ENCODE data around the gene C2CD4B.

Gene C2CD4B, protein sequence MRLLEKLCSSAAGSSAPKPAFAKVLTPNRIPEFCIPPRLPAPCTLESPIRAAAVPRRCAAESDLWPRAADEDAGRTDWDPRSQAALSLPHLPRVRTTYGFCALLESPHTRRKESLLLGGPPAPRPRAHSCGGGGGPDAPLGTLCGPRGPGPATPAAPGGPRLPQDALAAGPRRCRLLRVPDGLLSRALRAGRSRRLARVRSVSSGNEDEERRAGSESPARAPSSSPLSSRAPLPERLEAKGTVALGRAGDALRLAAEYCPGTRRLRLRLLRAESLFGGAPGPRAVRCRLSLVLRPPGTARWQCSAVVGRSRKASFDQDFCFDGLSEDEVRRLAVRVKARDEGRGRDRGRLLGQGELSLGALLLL
- total RNA-seq, result 0 to 0.43 (median 0.06) reads per million in 9 experiments

DNA sequence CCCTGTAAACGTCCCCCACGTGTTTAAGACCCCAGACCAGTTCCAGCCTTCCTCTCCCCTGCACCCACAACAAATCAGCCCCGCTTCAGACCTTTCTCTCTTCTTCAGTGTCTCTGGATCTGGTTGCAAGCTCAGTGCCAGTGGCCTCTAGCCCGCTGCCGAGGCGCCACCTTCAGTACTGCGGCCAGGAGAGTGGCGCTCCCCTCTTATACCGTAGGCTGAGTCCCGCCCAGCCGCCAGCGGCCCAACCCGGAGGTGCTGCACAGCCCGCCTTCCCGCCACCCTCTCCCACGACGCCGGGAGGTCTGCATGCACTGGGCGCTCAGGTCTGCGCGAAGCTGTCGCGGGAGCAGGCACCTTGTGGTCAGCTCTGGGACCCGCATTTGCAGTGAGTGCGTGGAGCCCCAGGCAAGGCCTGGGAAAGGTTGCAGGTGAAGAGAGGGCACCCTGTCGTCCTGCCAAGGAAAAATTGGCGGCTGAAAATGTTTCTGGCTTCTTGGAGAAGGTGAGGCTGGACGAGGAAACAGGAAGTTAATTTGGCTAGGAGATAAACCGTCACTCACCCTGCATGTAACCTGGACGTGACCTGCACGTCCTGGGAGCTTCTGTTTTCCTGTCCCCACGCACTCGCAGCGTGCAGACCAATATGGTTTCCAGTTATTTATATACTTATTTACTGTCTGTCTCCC is at the start of gene C2CD4B:
TSS of gene C2CD4B (minus strand) at position 182 of the 689 bp plus-strand sequence. CDS start 301 bp downstream, outside the sequence.
- ATAC-seq (replicated peaks) (peak; percentile 75), DNase-seq (peak in 2 of 3 experiments; percentile 4 to 10)
- H3K4me1 Mint-ChIP-seq (ENCODE audit: low read depth in 2 of 2), result peaks cover 7% of the 10 kb centered on the region in 2 donors
- peak within 1 kb of the TSS; percentile 58 to 86 for H3K4me3 Mint-ChIP-seq
- peaks cover 54 to 64% of the 10 kb centered on the region in 2 donors for H3K27me3 Mint-ChIP-seq
- no peaks in the 10 kb centered on the region for H3K9me3 Mint-ChIP-seq
- no peak within 1 kb of the TSS for H3K27ac Mint-ChIP-seq
- H3K36me3 Mint-ChIP-seq (ENCODE audit: insufficient read depth), result no peaks in the 10 kb centered on the region

- Mint-ChIP-seq H3K4me1 (ENCODE audit: low read depth in 2 of 2) (peaks cover 0 to 6% of the 10 kb centered on the region in 2 donors), H3K27ac (peak overlapping the region in 1 of 2 donors; percentile 57), H3K36me3 (ENCODE audit: insufficient read depth) (peaks cover 2% of the 10 kb centered on the region), H3K4me3 (no peak overlapping the region), H3K9me3 (peaks cover 3 to 15% of the 10 kb centered on the region in 2 donors), H3K27me3 (peaks cover 20 to 22% of the 10 kb centered on the region in 2 donors)
- no peak for DNase-seq
- ATAC-seq (replicated peaks), result peak; percentile 57
Observed at GRCh38 chr15:62212741-62213140, 47.7 kb upstream of the C2CD4B start.

DNA sequence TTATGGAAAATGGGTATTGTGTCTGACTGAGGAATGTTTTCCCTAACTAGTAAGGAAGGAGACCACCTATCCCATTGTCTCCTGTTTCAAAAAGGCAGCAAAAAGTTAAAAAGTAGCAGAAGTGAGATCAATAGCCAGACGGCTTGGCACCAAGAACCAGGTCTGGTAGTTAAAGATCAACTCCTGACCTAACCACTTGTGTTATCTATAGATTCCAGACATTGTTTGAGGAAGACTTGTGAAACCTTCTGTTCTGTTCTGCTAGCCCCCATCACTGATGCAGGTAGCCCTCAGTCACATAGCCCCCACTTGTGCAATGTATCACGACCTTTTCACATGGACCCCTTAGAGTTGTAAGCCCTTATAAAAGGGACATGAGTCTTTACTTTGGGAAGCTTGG is 46.3 kb upstream of the C2CD4B start:
- no peaks in the 10 kb centered on the region for H3K36me3 Mint-ChIP-seq (ENCODE audit: insufficient read depth)

DNA sequence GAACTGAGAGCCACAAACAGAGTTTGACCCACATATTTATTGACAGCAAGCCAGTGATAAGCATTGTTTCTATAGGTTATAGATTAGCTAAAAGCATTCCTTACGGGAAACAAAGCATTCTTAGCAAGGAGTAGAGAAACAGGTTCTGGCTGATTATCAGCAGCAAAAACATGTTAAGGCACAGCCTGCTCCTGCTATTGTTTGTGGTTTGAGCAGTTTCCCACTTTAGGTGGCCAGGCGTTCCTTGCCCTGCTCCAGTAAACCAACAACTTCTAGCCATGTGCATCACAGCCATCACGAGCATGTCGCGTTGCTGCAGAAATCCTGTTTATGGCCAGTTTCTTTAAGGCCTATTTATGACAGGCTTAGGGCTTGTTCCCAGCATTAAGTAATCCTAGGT is 44.7 kb upstream of the C2CD4B start:
- no peak overlapping the region for H3K27ac Mint-ChIP-seq
- H3K4me1 Mint-ChIP-seq (ENCODE audit: low read depth in 2 of 2), result peaks cover 0 to 6% of the 10 kb centered on the region in 2 donors
- H3K27me3 Mint-ChIP-seq, result peaks cover 39% of the 10 kb centered on the region in 2 donors
- no peaks in the 10 kb centered on the region for H3K36me3 Mint-ChIP-seq (ENCODE audit: insufficient read depth)
- no peaks in the 10 kb centered on the region for H3K9me3 Mint-ChIP-seq
- DNase-seq, result no peak
- no peak for ATAC-seq (replicated peaks)
- no peak overlapping the region for H3K4me3 Mint-ChIP-seq

More for the DNA sequence above, 46.3 kb upstream of the C2CD4B start:
- Mint-ChIP-seq H3K4me3 (no peak overlapping the region), H3K27me3 (peaks cover 23 to 28% of the 10 kb centered on the region in 2 donors), H3K9me3 (peaks cover 0 to 9% of the 10 kb centered on the region in 2 donors), H3K4me1 (ENCODE audit: low read depth in 2 of 2) (peaks cover 0 to 6% of the 10 kb centered on the region in 2 donors), H3K27ac (no peak overlapping the region)
- ATAC-seq (replicated peaks) (no peak), DNase-seq (no peak)

DNA sequence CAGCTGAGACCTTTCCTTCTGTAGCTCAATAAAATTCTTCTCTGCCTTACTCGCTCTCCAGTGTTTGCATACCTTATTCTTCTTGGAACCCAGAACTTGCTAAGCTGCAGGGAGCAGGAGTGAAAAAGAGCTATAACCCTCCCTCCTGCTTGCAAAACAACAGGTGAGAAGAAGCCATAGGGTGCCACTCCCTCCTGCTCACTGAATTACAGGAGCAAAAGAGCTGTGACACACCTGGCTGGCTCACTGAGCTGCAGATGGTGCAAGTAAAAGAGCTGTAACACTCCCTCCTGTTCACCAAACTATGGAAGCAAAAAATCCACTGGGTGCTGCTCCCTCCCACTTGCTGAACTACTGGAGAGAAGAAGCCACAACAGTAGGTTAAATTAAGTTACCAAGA is 44.2 kb upstream of the C2CD4B start:
- H3K27ac Mint-ChIP-seq, result no peak overlapping the region
- H3K9me3 Mint-ChIP-seq, result no peaks in the 10 kb centered on the region
- no peaks in the 10 kb centered on the region for H3K36me3 Mint-ChIP-seq (ENCODE audit: insufficient read depth)
- ATAC-seq (replicated peaks), result no peak
- DNase-seq, result no peak
- peaks cover 0 to 6% of the 10 kb centered on the region in 2 donors for H3K4me1 Mint-ChIP-seq (ENCODE audit: low read depth in 2 of 2)
- H3K27me3 Mint-ChIP-seq, result peaks cover 42 to 43% of the 10 kb centered on the region in 2 donors
- no peak overlapping the region for H3K4me3 Mint-ChIP-seq

DNA sequence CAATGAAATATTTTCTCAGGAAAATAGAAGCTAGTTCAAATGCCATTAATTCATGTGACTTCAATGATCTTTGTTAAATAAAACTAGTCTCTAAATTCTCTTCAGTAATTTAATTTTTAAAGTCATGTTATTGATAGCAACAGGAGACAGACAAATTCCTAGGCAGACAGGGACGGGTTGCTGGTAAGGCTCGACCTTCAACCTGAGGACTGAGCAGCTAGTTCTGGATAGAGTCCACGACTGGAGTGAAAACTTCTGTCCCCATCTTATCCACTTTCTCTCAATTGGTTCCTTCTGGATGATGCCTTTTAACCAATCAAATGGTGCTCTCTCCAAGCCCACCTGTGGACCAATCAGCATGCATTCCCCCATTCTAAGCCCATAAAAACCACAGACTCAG is 43.8 kb upstream of the C2CD4B start:
- Mint-ChIP-seq H3K4me1 (ENCODE audit: low read depth in 2 of 2) (peaks cover 0 to 6% of the 10 kb centered on the region in 2 donors), H3K27me3 (peaks cover 42 to 44% of the 10 kb centered on the region in 2 donors), H3K4me3 (no peak overlapping the region), H3K9me3 (no peaks in the 10 kb centered on the region), H3K36me3 (ENCODE audit: insufficient read depth) (no peaks in the 10 kb centered on the region), H3K27ac (no peak overlapping the region)
- no peak for DNase-seq
- no peak for ATAC-seq (replicated peaks)

DNA sequence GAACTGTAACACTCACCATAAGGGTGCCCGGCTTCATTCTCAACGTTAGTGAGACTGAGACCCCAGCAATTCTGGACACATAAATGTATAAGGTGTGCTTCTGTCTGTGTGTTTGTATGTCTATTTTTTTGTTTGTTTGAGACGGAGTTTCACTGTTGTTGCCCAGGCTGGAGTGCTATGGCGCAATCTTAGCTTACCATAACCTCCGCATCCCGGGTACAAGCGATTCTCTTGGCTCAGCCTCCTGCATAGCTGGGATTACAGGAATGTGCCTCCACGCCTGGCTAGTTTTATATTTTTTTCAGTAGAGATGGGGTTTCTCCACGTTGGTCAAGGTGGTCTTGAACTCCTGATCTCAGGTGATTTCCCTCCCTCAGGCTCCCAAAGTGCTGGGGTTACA is 43.3 kb upstream of the C2CD4B start:
- peaks cover 42 to 48% of the 10 kb centered on the region in 2 donors for H3K27me3 Mint-ChIP-seq
- no peak for DNase-seq
- peaks cover 0 to 6% of the 10 kb centered on the region in 2 donors for H3K4me1 Mint-ChIP-seq (ENCODE audit: low read depth in 2 of 2)
- H3K4me3 Mint-ChIP-seq, result no peak overlapping the region
- no peaks in the 10 kb centered on the region for H3K9me3 Mint-ChIP-seq
- no peak overlapping the region for H3K27ac Mint-ChIP-seq
- ATAC-seq (replicated peaks), result no peak
- H3K36me3 Mint-ChIP-seq (ENCODE audit: insufficient read depth), result no peaks in the 10 kb centered on the region

- Mint-ChIP-seq H3K27ac (no peak overlapping the region), H3K4me3 (no peak overlapping the region)
Observed at GRCh38 chr15:62190675-62191074, 25.6 kb upstream of the C2CD4B start.

GRCh38 chr15:62190274-62190673 is 25.2 kb upstream of the C2CD4B start:
- no peaks in the 10 kb centered on the region for H3K9me3 Mint-ChIP-seq

More at GRCh38 chr15:62190675-62191074, 25.6 kb upstream of the C2CD4B start:
- H3K36me3 Mint-ChIP-seq (ENCODE audit: insufficient read depth), result no peaks in the 10 kb centered on the region
- no peaks in the 10 kb centered on the region for H3K9me3 Mint-ChIP-seq
- peaks cover 29 to 42% of the 10 kb centered on the region in 2 donors for H3K27me3 Mint-ChIP-seq
- no peaks in the 10 kb centered on the region for H3K4me1 Mint-ChIP-seq (ENCODE audit: low read depth in 2 of 2)
- ATAC-seq (replicated peaks), result no peak
- no peak for DNase-seq

GRCh38 chr15:62188744-62189143 is 23.7 kb upstream of the C2CD4B start:
- no peak for DNase-seq
- no peaks in the 10 kb centered on the region for H3K4me1 Mint-ChIP-seq (ENCODE audit: low read depth in 2 of 2)
- peaks cover 31 to 32% of the 10 kb centered on the region in 2 donors for H3K27me3 Mint-ChIP-seq

More at GRCh38 chr15:62190274-62190673, 25.2 kb upstream of the C2CD4B start:
- DNase-seq (no peak), ATAC-seq (replicated peaks) (no peak)
- Mint-ChIP-seq H3K36me3 (ENCODE audit: insufficient read depth) (no peaks in the 10 kb centered on the region), H3K27me3 (peaks cover 28 to 40% of the 10 kb centered on the region in 2 donors), H3K27ac (no peak overlapping the region), H3K4me3 (no peak overlapping the region), H3K4me1 (ENCODE audit: low read depth in 2 of 2) (no peaks in the 10 kb centered on the region)

GRCh38 chr15:62187910-62188309 is 22.8 kb upstream of the C2CD4B start:
- H3K9me3 Mint-ChIP-seq, result no peaks in the 10 kb centered on the region
- peaks cover 24 to 25% of the 10 kb centered on the region in 2 donors for H3K27me3 Mint-ChIP-seq
- no peak overlapping the region for H3K4me3 Mint-ChIP-seq
- ATAC-seq (replicated peaks), result no peak
- H3K27ac Mint-ChIP-seq, result no peak overlapping the region
- no peaks in the 10 kb centered on the region for H3K36me3 Mint-ChIP-seq (ENCODE audit: insufficient read depth)
- no peak for DNase-seq
- no peaks in the 10 kb centered on the region for H3K4me1 Mint-ChIP-seq (ENCODE audit: low read depth in 2 of 2)

More at GRCh38 chr15:62188744-62189143, 23.7 kb upstream of the C2CD4B start:
- Mint-ChIP-seq H3K36me3 (ENCODE audit: insufficient read depth) (no peaks in the 10 kb centered on the region), H3K4me3 (no peak overlapping the region), H3K9me3 (no peaks in the 10 kb centered on the region), H3K27ac (no peak overlapping the region)
- no peak for ATAC-seq (replicated peaks)

GRCh38 chr15:62187425-62187824 is 22.3 kb upstream of the C2CD4B start:
- ATAC-seq (replicated peaks), result no peak
- Mint-ChIP-seq H3K27me3 (peaks cover 19 to 22% of the 10 kb centered on the region in 2 donors), H3K9me3 (no peaks in the 10 kb centered on the region), H3K36me3 (ENCODE audit: insufficient read depth) (no peaks in the 10 kb centered on the region), H3K27ac (no peak overlapping the region), H3K4me3 (no peak overlapping the region), H3K4me1 (ENCODE audit: low read depth in 2 of 2) (no peaks in the 10 kb centered on the region)
- no peak for DNase-seq

DNA sequence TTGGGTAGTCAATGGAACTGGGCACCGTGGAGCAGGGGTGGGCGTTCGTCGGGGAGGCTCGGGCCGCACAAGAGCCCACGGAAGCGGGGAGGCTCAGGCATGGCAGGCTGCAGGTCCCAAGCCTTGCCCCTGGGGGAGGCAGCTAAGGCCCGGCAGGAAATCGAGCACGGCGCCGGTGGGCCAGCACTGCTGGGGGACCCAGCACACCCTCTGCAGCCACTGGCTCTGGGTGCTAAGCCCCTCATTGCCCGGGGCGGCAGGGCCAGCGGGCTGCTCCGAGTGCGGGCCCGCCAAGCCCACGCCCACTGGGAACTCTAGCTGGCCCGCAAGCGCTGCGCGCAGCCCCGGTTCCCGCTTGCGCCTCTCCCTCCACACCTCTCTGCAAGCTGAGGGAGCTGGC is 21.5 kb upstream of the C2CD4B start:
- H3K36me3 Mint-ChIP-seq (ENCODE audit: insufficient read depth), result no peaks in the 10 kb centered on the region
- no peaks in the 10 kb centered on the region for H3K4me1 Mint-ChIP-seq (ENCODE audit: low read depth in 2 of 2)
- no peak overlapping the region for H3K27ac Mint-ChIP-seq
- no peak for DNase-seq
- H3K9me3 Mint-ChIP-seq, result no peaks in the 10 kb centered on the region
- peaks cover 17 to 22% of the 10 kb centered on the region in 2 donors for H3K27me3 Mint-ChIP-seq
- no peak for ATAC-seq (replicated peaks)
- no peak overlapping the region for H3K4me3 Mint-ChIP-seq

All from effector memory CD8-positive, alpha-beta T cell (primary cell).